GM19025 (cell line): Measurements from ENCODE around the gene VTI1B.
A peak's percentile ranks its signal among the peaks of the same experiment; 100 is the strongest.
"Not testable (repeated sequence)": the region's sequence is repeated elsewhere in the genome, so short reads cannot be mapped to it uniquely, and the experiment has no call there.

ENCODE experiments used
- ATAC-seq: cut with Tn5 transposase; IDR thresholded peaks from one replicate; pipeline ENCODE4 v1.9.1; 2021; ENCODE audit warnings: mild to moderate bottlenecking, low read depth, moderate library complexity; ENCODE audit not compliant: unreplicated experiment

Gene VTI1B

DNA sequence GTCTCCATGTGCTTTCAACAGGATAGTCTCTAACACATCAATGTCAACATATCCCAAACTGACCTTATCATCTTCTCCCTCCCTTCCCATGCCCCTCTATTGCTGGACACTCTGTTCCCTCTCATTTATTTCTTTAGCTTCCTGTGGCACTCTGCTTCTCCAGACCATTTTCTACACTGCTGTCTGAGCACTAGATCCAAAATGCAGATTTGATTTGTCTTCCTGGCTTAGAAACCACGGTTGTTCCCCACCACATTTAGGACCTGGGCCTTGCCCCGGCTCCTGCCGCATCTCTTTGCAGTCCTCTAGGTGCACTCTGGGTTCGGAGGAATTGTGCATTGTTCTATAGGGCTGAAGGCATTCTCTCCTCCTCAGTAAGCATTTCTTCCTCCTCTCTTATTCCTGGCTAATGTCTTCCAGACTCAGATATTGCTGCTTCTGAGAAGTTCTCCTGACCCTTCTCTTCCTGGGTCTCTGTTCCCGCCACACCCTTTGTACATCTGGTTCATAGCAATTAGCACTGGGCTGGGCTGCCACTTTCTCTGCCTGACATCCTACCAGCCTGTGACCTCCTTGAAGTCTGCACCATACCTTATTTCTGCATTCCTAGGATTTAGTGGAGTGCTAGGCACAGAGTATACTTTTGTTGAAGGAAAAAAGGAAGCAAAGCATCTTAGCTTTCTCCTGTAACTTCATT, 40.8 kb downstream of the VTI1B start:
- no peak for ATAC-seq

- ATAC-seq = no peak
Measured at GRCh38 chr14:67630938-67631337, 43.5 kb downstream of the VTI1B start.

- ATAC-seq = no peak
Measured at GRCh38 chr14:67630186-67630585, 44.2 kb downstream of the VTI1B start.

- ATAC-seq = no peak
Measured at GRCh38 chr14:67627519-67627918, 46.9 kb downstream of the VTI1B start.

- ATAC-seq = not testable (repeated sequence)
Measured at GRCh38 chr14:67626131-67626530, 48.3 kb downstream of the VTI1B start.

DNA sequence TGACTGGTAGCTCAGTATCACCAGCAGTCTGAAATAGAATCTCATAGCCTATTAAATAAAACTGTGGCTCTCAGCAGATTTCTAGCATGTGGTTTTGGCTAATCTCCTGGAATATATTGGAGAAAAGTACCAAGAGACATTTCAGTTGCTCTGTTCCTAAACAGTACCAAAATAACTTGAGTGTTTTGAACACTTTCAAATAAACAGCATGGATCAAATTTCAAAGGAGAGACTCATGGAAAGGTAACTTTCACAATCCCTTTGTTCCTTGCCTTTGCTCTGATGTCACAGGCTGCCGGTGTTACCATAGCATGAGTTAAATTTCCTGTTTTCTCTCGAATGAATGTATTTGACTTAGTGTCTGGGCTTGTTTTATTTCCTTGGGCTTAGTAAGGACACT, 51.3 kb downstream of the VTI1B start:
- ATAC-seq = no peak

DNA sequence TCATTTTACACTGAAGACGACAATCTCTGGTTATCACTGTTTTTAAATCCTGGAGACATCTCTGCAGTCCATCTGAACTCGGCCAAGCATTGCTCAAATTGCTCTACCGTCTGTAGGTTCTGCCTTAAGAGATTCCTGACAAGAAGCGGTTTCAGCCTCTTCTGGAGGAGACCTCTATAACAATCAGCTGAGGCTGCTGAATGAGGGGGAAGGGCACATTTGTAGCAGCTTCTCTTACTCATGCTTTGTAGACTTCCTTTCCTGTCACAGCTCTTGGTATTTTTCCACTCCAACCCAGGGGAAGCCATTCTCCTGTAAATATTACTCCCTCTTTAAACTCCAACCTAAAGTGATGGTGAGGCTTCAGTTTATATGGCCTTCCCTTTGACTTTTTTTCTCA, 51.8 kb downstream of the VTI1B start:
- no peak for ATAC-seq

DNA sequence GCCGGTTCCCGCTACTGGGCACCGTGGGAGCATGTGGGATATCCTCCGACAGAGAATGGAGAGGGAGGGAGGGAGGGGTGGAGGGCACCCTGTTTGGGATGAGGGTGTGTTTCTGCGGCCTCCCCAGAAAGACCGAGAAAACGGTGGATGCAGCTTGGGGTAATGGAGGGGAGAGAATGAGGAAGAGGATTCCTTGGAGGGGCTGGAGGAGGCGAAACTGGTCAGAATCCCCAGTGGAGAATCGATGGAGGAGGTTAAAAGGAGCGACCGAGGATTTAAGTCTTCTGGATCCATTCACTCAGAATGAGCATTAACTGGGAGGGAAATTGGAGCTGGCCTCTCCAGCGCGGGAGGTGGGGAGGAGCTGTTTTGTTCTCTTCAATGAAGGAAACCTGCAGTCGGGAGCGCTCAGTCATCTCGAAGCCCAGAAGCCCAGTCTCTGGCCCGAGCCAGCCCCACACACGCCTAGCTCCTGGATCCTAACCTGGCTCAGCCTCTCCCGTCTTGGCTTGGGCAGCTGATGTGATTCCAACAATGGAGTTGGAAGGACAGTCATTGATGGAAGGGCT, 54.1 kb downstream of the VTI1B start:
- no peak for ATAC-seq

DNA sequence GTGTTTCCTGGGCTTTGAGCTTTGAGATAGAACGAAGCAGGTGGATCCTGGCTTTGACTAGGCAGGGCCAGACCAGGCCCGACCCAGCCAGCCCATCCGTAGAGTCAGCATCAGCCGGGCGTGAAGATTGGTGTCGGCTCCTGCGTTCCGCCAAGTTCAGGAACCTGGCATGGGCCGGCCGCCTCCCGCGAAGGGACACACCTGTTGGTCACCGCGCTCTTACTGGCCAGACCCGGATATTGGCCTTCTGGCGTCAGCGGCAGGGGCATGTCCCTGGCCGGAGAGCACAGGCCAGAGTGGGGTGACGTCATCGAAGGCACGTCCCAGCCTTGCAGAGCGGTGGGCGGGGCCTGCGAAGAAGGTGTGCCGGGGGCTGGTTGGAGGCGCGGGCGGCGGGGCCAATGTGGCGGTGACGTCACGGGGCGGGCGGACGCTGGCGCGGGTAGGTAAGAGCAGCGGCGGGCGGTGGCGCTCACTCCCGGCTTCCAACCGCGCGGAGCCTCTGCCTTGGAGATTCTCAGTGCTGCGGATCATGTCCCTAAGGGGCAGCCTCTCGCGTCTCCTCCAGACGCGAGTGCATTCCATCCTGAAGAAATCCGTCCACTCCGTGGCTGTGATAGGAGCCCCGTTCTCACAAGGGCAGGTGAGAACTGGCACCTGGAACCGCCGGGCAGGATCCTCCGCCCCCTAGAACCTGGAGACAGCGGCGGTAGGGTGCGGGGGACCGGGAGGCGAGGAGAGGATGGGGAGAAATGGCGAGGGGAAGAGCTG, 54.8 kb downstream of the VTI1B start, which contains the start of gene ARG2:
Gene ARG2, plus strand, starts transcription at position 475 of the 771 bp plus-strand sequence. Its CDS starts 58 bp downstream, at position 533.
- peak; percentile 94 for ATAC-seq

- no peak for ATAC-seq
Measured at GRCh38 chr14:67618617-67619063, 55.8 kb downstream of the VTI1B start.

DNA sequence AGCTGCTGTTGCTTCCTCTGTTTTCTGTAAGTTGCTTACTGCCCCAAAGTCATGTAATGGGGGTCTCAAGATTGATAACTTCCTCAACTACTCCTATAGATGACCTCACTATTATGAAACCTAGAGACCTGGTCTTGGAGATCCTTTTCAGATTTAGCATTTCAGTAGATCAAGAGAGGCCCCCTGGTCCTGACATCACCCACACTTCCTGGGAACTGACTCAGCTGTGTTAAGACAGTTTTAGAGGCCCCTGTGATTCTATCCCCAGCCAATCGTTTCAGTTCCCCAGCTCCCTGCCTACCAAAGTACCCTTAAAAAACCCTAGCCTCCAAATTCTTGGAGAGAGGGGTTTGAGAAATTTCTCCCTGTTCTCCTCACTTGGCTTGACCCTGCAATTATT, 63.9 kb downstream of the VTI1B start:
- no peak for ATAC-seq

GRCh38 chr14:67609642-67610310, 64.7 kb downstream of the VTI1B start:
- no peak for ATAC-seq

- ATAC-seq = no peak
Measured at GRCh38 chr14:67607646-67608045, 66.8 kb downstream of the VTI1B start.

DNA sequence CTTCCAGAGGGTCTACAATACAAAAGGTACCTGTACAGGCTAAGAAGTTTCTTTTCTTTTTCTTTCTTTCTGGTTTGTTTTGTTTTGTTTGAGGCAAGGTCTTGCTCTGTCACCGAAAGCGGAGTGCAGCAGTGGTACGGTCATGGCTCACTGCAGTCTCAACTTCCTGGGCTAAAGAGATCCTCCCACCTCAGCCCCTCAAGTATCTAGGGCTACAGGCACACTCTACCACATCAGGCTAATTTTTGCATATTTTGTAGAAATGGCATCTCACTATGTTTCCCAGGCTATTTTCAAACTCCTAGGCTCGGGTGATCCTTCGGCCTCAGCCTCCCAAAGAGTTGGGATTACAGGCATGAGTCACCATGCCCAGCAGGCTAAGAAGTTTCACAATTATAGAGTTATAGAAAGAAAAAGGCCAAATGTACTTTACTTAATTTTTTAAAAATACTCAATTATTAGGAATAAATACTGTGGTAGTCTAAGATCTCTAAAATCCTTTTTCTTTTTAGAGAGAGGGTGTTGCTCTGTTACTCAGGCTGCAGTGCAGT, 71.4 kb downstream of the VTI1B start:
- peak; percentile 33 for ATAC-seq

GRCh38 chr14:67602076-67602475, 72.4 kb downstream of the VTI1B start:
- no peak for ATAC-seq

- peak; percentile 3 for ATAC-seq
Measured at GRCh38 chr14:67600562-67600974, 73.9 kb downstream of the VTI1B start.

DNA sequence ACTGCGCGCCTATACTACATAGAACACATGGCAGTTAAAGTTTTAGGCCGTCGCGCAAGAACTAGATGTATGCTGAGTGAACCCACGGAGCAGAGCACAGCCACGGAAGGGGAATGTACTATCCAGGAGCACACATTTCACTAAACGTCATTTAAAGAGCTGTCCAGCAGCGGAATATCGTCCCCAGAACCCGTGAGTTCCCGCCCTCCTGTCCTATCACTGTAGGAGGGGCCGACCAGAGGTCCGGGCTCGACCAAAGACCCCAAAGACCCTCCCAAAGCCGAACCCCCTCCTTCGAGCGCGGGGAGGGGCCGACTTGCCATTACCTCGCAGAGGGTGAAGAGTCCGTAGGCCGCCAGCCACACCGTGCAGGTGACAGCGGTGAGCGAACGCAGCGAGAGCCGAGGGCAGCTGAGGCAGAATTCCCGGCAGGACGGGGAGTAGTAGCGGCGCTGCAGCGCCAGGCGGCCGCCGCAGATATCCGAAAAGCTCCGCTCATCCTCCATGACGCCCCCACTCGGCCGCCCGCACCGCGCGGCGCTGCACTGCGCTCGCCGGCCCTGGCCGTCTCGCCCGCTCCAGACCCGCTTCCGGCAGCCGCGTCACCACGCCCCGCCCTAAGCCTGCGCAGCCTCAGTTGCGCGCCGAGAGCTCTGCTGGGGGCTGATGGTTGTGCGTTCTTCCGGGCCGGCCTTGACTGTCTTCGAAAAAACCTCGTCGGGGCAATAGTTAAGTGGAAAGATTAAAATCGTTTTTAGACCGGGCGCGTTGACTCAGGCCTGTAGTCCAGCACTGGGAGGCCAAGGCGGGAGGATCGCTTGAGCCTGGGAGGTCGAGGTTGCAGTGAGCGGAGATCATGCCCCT, 74.5 kb downstream of the VTI1B start, which contains the start of gene PIGH:
Gene PIGH, minus strand, starts transcription at position 571 of the 864 bp plus-strand sequence. Its CDS starts 65 bp downstream, at position 506.
- ATAC-seq = peak; percentile 93
